Measurements from ENCODE around the gene GPRASP1.
"Not testable (repeated sequence)": the region's sequence is repeated elsewhere in the genome, so short reads cannot be mapped to it uniquely, and the experiment has no call there.

The GPRASP1 gene

DNA sequence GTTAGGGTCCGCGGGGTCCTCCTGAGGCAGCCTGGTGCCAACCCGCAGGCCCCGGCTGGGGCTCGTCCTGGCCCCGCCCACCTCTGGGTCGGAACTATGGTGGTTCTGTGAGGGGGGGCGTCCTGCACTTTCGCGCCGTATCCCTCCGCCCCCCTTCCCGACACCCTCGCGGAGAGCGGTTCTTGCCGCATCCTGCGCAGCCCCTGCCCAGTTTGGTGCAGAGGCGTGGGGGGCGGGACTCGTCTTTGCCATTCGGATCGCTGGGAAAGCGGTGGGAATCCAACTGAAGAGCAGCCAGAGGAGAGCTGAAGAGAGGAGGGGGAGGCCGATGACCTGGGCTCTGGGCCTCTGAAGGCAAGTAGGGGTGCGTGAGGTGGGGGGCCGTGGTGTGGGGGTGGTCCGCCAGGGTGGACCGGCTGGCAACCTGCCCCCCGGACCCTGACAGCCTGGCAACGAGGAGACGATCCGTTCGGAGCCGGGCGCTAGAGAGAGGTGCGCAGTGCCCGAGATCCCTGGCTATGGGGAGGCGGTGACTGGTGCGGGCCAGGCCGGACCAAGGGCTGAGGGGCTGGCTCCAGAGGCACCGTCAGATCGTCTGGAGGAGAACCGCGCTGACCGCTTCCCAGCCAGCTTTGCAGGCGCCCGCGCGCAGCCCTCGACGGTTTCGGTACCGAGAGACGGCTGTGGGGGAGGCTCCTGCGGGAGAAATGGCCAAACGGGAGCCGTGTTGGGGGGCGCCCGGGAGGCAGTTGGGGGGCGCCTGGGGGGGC lies at the start of gene GPRASP1:
Gene GPRASP1 (plus strand): TSS at position 242 of the 770 bp plus-strand sequence. CDS start 2,431 bp downstream, outside the sequence.
- no peaks in the 10 kb centered on the region for H3K9me3 Mint-ChIP-seq (ENCODE audit: low read depth)
- peaks cover 6% of the 10 kb centered on the region for H3K36me3 Mint-ChIP-seq
- no peaks in the 10 kb centered on the region for H3K27me3 Mint-ChIP-seq
- H3K4me1 Mint-ChIP-seq (ENCODE audit: low read depth) = peaks cover 33% of the 10 kb centered on the region
- H3K4me3 Mint-ChIP-seq = peak within 1 kb of the TSS; percentile 96
- H3K27ac Mint-ChIP-seq = peak within 1 kb of the TSS; percentile 87

DNA sequence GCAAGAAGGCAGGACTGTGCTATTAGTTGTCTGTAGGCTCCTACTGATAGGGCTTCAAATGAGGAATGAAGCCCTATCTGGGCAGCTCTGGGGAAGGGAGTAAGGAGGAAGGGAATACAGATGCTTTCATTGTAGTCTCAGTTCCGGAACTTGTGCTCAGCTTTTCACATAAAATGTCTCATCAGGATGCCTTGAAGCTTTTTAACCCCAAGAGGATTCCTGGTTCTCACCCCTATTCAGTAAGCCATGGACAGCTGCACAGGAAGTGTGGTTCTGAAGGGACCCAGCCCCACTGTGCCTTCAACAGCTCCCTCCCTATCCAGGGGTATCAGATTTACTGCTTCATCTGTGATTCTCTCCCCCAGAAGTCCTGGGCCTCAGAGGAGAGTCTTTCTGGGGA lies 47.0 kb upstream of the GPRASP1 start:
- Mint-ChIP-seq H3K36me3 (peaks cover 3% of the 10 kb centered on the region), H3K4me3 (no peak overlapping the region), H3K4me1 (ENCODE audit: low read depth) (peaks cover 54% of the 10 kb centered on the region), H3K27me3 (no peaks in the 10 kb centered on the region), H3K27ac (no peak overlapping the region), H3K9me3 (ENCODE audit: low read depth) (no peaks in the 10 kb centered on the region)

- H3K27ac Mint-ChIP-seq = no peak overlapping the region
- H3K27me3 Mint-ChIP-seq = no peaks in the 10 kb centered on the region
- no peaks in the 10 kb centered on the region for H3K9me3 Mint-ChIP-seq (ENCODE audit: low read depth)
- peaks cover 6% of the 10 kb centered on the region for H3K36me3 Mint-ChIP-seq
- no peak overlapping the region for H3K4me3 Mint-ChIP-seq
- peaks cover 44% of the 10 kb centered on the region for H3K4me1 Mint-ChIP-seq (ENCODE audit: low read depth)
These were observed 45.2 kb upstream of the GPRASP1 start for GRCh38 chrX:102606115-102606514.

- no peak overlapping the region for H3K4me3 Mint-ChIP-seq
- H3K27me3 Mint-ChIP-seq = no peaks in the 10 kb centered on the region
- H3K27ac Mint-ChIP-seq = no peak overlapping the region
- peaks cover 12% of the 10 kb centered on the region for H3K36me3 Mint-ChIP-seq
- no peaks in the 10 kb centered on the region for H3K9me3 Mint-ChIP-seq (ENCODE audit: low read depth)
- peaks cover 31% of the 10 kb centered on the region for H3K4me1 Mint-ChIP-seq (ENCODE audit: low read depth)
These were observed 40.4 kb upstream of the GPRASP1 start for GRCh38 chrX:102610905-102611304.

- Mint-ChIP-seq H3K9me3 (ENCODE audit: low read depth) (peaks cover 6% of the 10 kb centered on the region), H3K27me3 (no peaks in the 10 kb centered on the region), H3K4me3 (peak overlapping the region; percentile 15), H3K27ac (no peak overlapping the region), H3K36me3 (peaks cover 23% of the 10 kb centered on the region), H3K4me1 (ENCODE audit: low read depth) (peaks cover 23% of the 10 kb centered on the region)
These were observed 27.2 kb upstream of the GPRASP1 start for GRCh38 chrX:102624105-102624504.

DNA sequence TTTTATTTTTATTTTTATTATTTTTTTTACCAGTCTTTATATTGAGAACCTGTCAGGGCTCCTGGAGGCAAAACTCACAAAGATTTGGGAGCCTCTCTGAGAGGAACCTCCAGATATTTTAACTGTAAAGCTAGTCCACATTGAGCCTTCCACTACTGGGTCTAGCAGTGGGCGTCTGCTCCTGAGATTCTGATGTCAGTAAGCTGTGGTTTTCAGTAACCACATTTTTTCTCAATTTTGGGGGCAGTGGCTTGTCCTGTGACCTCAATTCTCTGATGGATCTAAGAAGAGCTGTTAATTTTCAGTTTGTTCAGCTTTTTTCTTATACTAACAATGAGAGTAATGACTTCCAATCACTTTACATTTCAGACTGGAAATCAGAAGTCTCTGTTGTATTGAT lies 23.6 kb upstream of the GPRASP1 start:
- H3K4me3 Mint-ChIP-seq = no peak overlapping the region
- no peaks in the 10 kb centered on the region for H3K9me3 Mint-ChIP-seq (ENCODE audit: low read depth)
- peaks cover 5% of the 10 kb centered on the region for H3K36me3 Mint-ChIP-seq
- H3K27ac Mint-ChIP-seq = no peak overlapping the region
- peaks cover 23% of the 10 kb centered on the region for H3K4me1 Mint-ChIP-seq (ENCODE audit: low read depth)
- no peaks in the 10 kb centered on the region for H3K27me3 Mint-ChIP-seq

GRCh38 chrX:102637561-102637960 lies 13.7 kb upstream of the GPRASP1 start:
- H3K4me1 Mint-ChIP-seq (ENCODE audit: low read depth) = no peaks in the 10 kb centered on the region
- H3K36me3 Mint-ChIP-seq = peaks cover 14% of the 10 kb centered on the region
- H3K4me3 Mint-ChIP-seq = no peak overlapping the region
- no peak overlapping the region for H3K27ac Mint-ChIP-seq
- no peaks in the 10 kb centered on the region for H3K27me3 Mint-ChIP-seq
- peaks cover 5% of the 10 kb centered on the region for H3K9me3 Mint-ChIP-seq (ENCODE audit: low read depth)

GRCh38 chrX:102650903-102651241 lies 411 bp upstream of the GPRASP1 start:
- no peaks in the 10 kb centered on the region for H3K27me3 Mint-ChIP-seq

GRCh38 chrX:102652031-102652688 lies 877 bp downstream of the GPRASP1 start:
- Mint-ChIP-seq H3K4me3 (peak overlapping the region; percentile 90), H3K27me3 (no peaks in the 10 kb centered on the region), H3K4me1 (ENCODE audit: low read depth) (peaks cover 36% of the 10 kb centered on the region), H3K36me3 (peaks cover 6% of the 10 kb centered on the region), H3K9me3 (ENCODE audit: low read depth) (no peaks in the 10 kb centered on the region), H3K27ac (peak overlapping the region; percentile 74)

More at GRCh38 chrX:102650903-102651241, 411 bp upstream of the GPRASP1 start:
- H3K9me3 Mint-ChIP-seq (ENCODE audit: low read depth) = no peaks in the 10 kb centered on the region
- H3K4me1 Mint-ChIP-seq (ENCODE audit: low read depth) = peaks cover 28% of the 10 kb centered on the region
- peaks cover 2% of the 10 kb centered on the region for H3K36me3 Mint-ChIP-seq
- H3K4me3 Mint-ChIP-seq = peak overlapping the region; percentile 96
- peak overlapping the region; percentile 87 for H3K27ac Mint-ChIP-seq

DNA sequence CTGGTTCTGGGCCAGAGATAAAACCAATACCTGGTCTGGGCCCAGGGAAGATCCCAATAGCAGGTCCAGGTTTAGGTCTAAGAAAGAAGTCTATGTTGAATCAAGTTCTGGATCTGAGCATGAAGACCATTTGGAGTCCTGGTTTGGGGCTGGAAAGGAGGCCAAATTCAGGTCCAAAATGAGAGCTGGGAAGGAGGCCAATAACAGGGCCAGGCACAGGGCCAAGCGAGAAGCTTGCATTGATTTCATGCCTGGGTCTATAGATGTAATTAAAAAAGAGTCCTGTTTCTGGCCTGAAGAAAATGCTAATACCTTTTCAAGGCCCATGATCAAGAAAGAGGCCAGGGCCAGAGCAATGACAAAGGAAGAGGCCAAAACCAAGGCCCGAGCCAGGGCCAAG lies 3.4 kb downstream of the GPRASP1 start:
- Mint-ChIP-seq H3K36me3 (peaks cover 6% of the 10 kb centered on the region), H3K9me3 (ENCODE audit: low read depth) (no peaks in the 10 kb centered on the region), H3K4me1 (ENCODE audit: low read depth) (peaks cover 44% of the 10 kb centered on the region), H3K4me3 (no peak overlapping the region), H3K27me3 (no peaks in the 10 kb centered on the region), H3K27ac (no peak overlapping the region)

GRCh38 chrX:102658556-102658955 lies 7.3 kb downstream of the GPRASP1 start:
- H3K9me3 Mint-ChIP-seq (ENCODE audit: low read depth) = no peaks in the 10 kb centered on the region
- peak overlapping the region; percentile 31 for H3K4me3 Mint-ChIP-seq

GRCh38 chrX:102659790-102660757 lies 8.8 kb downstream of the GPRASP1 start:
- Mint-ChIP-seq H3K4me1 (ENCODE audit: low read depth) (peaks cover 28% of the 10 kb centered on the region), H3K9me3 (ENCODE audit: low read depth) (no peaks in the 10 kb centered on the region), H3K4me3 (peak overlapping the region; percentile 93), H3K27me3 (no peaks in the 10 kb centered on the region), H3K27ac (peak overlapping the region; percentile 92), H3K36me3 (peaks cover 10% of the 10 kb centered on the region)

More at GRCh38 chrX:102658556-102658955, 7.3 kb downstream of the GPRASP1 start:
- H3K36me3 Mint-ChIP-seq = peaks cover 6% of the 10 kb centered on the region
- H3K27me3 Mint-ChIP-seq = no peaks in the 10 kb centered on the region
- H3K4me1 Mint-ChIP-seq (ENCODE audit: low read depth) = peaks cover 32% of the 10 kb centered on the region
- no peak overlapping the region for H3K27ac Mint-ChIP-seq

- Mint-ChIP-seq H3K36me3 (peaks cover 17% of the 10 kb centered on the region), H3K4me1 (ENCODE audit: low read depth) (peaks cover 25% of the 10 kb centered on the region)
- not testable (repeated sequence) for H3K4me3 Mint-ChIP-seq; H3K9me3 Mint-ChIP-seq (ENCODE audit: low read depth); H3K27ac Mint-ChIP-seq; H3K27me3 Mint-ChIP-seq
These were observed 12.5 kb downstream of the GPRASP1 start for GRCh38 chrX:102663820-102664219.

DNA sequence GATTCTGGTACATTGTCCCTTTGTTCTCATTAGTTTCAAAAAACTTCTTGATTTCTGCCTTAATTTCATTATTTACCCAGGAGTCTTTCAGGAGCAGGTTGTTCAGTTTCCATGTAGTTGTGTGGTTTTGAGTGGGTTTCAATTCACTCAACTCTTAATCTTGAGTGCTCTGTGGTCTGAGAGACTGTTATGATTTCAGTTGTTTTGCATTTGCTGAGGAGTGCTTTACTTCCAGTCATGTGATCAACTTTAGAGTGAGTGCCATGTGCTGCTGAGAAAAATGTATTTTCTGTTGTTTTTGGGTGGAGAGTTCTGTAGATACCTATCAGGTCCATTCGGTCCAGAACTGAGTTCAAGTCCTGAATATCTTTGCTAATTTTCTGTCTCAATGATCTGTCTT lies 15.8 kb downstream of the GPRASP1 start:
- H3K9me3 Mint-ChIP-seq (ENCODE audit: low read depth); H3K27me3 Mint-ChIP-seq; H3K27ac Mint-ChIP-seq: not testable (repeated sequence)
- H3K4me1 Mint-ChIP-seq (ENCODE audit: low read depth) = peaks cover 13% of the 10 kb centered on the region
- H3K36me3 Mint-ChIP-seq = peaks cover 19% of the 10 kb centered on the region
- peak overlapping the region; percentile 17 for H3K4me3 Mint-ChIP-seq

DNA sequence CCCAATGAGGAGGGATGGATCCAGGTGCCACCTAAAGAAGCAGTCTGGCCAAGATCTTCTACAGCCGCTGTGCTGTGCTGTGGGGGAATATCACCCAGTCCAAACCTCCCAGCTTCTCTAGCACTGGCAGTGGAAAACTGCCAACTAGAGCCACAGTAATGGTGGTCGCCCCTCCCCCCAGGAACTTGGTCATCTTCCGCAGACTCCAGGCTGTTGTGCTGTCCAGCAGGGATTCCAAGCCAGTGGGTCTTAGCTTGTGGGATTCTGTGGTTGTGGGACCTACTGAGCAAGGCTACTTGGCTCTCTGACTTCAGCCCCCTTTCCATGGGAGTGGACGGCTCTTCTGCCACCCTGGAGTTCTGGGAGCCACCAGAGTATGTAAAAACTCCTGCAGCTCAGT lies 18.2 kb downstream of the GPRASP1 start:
- peaks cover 13% of the 10 kb centered on the region for H3K4me1 Mint-ChIP-seq (ENCODE audit: low read depth)
- H3K27me3 Mint-ChIP-seq = no peaks in the 10 kb centered on the region
- H3K27ac Mint-ChIP-seq = no peak overlapping the region

More for the DNA sequence above, 18.2 kb downstream of the GPRASP1 start:
- H3K36me3 Mint-ChIP-seq = peaks cover 18% of the 10 kb centered on the region
- H3K9me3 Mint-ChIP-seq (ENCODE audit: low read depth) = no peaks in the 10 kb centered on the region
- H3K4me3 Mint-ChIP-seq = no peak overlapping the region

Measured in activated naive CD8-positive, alpha-beta T cell (primary cell).